ENCODE data around the gene CAPZA1.

DNA sequence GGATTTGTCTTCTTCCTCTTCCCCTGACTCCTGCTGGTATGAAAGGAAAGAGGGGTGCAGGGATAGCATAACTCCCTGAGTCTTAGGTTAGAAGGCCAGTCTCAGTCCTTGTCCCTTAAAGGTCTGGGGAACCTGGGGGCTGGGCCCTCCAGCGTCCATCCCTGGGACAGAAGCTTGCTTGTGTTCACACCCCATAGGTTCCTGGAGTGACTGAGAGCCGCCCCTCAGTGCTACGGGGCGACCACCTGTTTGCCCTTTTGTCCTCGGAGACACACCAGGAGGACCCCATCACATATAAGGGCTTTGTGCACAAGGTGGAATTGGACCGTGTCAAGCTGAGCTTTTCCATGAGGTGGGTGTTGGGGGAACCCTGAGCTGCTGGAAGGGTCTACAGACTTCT lies 74.2 kb downstream of the CAPZA1 start:
- TF ChIP-seq, protein P1, sequence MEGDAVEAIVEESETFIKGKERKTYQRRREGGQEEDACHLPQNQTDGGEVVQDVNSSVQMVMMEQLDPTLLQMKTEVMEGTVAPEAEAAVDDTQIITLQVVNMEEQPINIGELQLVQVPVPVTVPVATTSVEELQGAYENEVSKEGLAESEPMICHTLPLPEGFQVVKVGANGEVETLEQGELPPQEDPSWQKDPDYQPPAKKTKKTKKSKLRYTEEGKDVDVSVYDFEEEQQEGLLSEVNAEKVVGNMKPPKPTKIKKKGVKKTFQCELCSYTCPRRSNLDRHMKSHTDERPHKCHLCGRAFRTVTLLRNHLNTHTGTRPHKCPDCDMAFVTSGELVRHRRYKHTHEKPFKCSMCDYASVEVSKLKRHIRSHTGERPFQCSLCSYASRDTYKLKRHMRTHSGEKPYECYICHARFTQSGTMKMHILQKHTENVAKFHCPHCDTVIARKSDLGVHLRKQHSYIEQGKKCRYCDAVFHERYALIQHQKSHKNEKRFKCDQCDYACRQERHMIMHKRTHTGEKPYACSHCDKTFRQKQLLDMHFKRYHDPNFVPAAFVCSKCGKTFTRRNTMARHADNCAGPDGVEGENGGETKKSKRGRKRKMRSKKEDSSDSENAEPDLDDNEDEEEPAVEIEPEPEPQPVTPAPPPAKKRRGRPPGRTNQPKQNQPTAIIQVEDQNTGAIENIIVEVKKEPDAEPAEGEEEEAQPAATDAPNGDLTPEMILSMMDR (IDR thresholded peaks at IDR 0.05; ENCODE audit: poor library complexity): no peak
- TF ChIP-seq EZH2phosphoT487 (IDR thresholded peaks at IDR 0.05; ENCODE audit: low read depth, severe bottlenecking, unreplicated experiment): no peak

All from hepatocyte (in vitro differentiated cells).